ENCODE measurements around the gene CAMK4. TPM values are rescaled to one million over a fixed set of nuclear protein-coding genes. Genes with fewer than 3 reads are reported as not detected.

Gene CAMK4
- total RNA-seq, 1 donor = 1.3 TPM

DNA sequence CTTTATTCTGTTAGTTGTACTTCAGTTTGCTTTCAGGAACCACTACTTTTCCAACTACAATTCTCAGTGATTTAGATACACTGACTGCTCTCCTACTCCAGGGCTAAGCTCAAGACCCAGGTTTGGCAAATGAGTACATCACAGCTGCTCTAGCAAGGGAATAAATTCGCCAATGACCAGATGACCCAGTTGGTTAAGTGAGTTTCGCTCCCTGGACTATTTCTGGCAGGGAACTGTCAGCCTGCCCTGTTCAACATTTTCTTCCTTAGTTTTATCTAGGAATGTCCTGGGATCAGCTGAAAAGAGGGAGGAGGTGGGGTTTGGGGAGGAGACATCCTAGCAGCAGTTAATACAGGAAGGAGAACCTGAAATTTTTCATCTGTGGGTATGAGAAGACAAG lies 294.6 kb downstream of the CAMK4 start:
- peak; percentile 49 for DNase-seq (ENCODE audit: low read depth)
- H3K4me3 ChIP-seq (ENCODE audit: low read depth, low read length) = no peak overlapping the region
- TF ChIP-seq, protein P1, sequence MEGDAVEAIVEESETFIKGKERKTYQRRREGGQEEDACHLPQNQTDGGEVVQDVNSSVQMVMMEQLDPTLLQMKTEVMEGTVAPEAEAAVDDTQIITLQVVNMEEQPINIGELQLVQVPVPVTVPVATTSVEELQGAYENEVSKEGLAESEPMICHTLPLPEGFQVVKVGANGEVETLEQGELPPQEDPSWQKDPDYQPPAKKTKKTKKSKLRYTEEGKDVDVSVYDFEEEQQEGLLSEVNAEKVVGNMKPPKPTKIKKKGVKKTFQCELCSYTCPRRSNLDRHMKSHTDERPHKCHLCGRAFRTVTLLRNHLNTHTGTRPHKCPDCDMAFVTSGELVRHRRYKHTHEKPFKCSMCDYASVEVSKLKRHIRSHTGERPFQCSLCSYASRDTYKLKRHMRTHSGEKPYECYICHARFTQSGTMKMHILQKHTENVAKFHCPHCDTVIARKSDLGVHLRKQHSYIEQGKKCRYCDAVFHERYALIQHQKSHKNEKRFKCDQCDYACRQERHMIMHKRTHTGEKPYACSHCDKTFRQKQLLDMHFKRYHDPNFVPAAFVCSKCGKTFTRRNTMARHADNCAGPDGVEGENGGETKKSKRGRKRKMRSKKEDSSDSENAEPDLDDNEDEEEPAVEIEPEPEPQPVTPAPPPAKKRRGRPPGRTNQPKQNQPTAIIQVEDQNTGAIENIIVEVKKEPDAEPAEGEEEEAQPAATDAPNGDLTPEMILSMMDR (IDR thresholded peaks at IDR 0.05; ENCODE audit: insufficient read depth, low read depth, low read length) = no peak

DNA sequence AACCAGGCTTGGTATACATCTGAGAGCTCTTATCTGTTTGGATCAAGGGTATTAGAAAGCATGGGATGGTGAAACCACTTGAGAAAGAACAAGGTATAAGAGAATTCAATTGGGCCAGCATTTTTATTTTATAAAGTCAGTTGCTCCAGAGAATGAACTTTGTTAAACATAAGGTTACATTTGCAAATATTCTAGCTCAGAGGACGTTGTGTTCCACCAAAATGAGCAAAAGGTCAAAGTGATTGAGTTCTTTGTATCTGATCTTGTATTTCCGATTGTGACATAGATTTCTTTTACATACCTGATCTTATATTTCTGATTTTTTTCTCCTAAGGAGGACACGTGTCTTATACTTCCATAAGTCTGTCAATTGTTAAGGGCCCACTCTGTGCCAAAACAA lies 296.7 kb downstream of the CAMK4 start:
- TF ChIP-seq, protein P1 (IDR thresholded peaks at IDR 0.05; ENCODE audit: insufficient read depth, low read depth, low read length) = no peak
- H3K4me3 ChIP-seq (ENCODE audit: low read depth, low read length) = no peak overlapping the region
- no peak for DNase-seq (ENCODE audit: low read depth)

DNA sequence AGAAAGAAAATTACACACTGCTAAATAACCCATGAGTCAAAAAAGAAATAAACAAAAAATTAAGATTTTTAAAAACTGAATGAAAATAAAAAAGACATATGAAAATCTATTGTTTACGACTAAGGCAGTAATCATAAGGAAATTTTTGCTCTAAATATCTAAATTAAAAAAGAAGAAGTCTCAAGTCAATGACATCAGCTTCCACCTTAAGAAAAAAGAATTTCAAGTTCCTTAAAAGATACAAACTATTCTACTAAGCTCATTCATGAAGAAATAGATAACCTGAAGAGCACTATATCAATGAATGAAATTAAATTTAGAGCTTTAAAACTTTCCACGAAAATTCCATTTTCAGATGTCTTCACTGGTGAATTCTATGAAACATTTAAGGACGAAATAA lies 303.9 kb downstream of the CAMK4 start:
- no peak overlapping the region for H3K4me3 ChIP-seq (ENCODE audit: low read depth, low read length)
- TF ChIP-seq, protein P1 (IDR thresholded peaks at IDR 0.05; ENCODE audit: insufficient read depth, low read depth, low read length) = no peak

DNA sequence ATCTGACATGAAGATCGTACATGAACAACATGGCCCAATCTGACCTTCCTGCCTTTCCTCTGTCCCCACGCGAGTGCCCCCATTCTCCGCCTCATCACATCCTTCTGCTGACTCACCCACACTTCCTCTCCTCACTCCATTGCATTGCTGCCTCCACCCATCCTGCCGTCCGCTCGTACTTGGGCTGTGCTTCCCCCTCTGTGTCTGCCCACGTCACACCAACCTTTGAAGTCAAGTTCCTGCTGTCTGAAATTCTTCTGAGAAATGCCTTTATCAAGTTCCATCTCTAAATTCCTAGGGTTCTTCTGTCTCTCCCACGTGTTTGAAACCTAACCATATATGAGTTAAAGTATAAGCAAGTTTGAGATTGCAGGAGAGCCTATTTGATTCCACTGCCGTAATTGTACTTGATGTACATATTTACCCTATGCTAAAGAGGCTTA lies 306.1 kb downstream of the CAMK4 start:
- peak; percentile 92 for DNase-seq (ENCODE audit: low read depth)
- H3K4me3 ChIP-seq (ENCODE audit: low read depth, low read length) = no peak overlapping the region
- TF ChIP-seq, protein P1 (IDR thresholded peaks at IDR 0.05; ENCODE audit: insufficient read depth, low read depth, low read length) = no peak

More for the DNA sequence above, 303.9 kb downstream of the CAMK4 start:
- no peak for DNase-seq (ENCODE audit: low read depth)

DNA sequence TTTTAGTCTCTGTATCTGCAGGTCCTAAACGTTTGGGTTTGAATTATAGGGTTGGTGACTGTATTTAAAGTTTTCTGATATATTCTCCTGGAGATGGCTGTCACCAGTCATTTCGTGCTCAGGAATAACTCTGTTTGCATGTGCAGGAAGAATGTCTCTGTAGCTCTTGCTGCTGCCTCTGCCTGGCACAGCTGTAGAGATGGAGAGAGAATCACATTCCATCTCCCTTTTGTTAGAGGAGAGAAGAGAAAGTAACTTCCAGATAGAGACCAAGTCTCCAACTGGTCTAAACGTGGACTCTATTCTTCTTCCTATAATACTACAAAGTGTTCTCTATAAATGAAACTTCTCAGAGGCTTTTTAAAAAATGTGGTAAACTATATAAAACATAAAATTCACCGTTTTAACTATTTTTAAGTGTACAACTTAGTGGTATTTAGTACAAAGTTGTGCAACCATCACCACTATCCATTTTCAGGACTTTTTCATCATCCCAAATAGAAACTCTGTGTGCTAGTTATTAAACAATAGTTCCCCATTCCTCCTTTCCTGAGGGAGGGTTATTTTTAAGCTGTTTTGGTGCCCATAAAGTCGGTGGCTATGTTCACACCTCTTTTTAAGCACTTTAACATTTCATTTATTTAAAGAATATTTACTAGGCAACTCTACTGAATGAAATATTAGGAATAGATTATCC lies 308.9 kb downstream of the CAMK4 start:
- TF ChIP-seq, protein P1 (IDR thresholded peaks at IDR 0.05; ENCODE audit: insufficient read depth, low read depth, low read length) = no peak
- H3K4me3 ChIP-seq (ENCODE audit: low read depth, low read length) = no peak overlapping the region
- no peak for DNase-seq (ENCODE audit: low read depth)

DNA sequence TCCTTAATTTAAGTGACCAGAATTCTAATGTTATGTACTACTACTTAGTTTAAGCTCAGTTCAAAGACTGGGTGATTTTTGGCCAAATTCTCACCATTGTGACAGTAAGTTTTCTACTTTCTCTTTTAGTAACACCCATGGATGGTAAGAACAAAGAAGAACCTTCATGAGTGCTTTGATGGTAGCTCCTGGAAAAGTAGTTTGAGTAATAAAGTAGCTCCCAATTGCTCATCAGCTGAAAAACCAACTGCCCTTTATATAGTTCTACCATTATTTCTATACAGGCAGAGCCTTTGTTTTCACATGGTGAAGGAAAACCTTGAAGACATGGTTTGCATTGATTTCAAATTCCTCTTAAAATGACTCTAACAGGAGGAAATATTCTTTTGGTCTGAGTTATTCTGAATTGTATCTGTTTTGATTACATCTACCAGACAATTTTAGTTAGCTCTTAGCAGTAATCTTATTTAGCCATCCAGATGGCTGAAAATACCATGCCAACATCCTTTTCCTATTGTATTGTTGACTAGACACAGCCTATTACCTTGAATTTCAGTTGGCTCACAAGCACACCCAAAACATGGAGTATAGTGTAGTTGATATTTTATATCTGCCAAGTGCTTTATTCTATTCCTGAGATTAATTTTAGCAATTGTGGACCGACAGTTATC lies 311.8 kb downstream of the CAMK4 start:
- TF ChIP-seq, protein P1 (IDR thresholded peaks at IDR 0.05; ENCODE audit: insufficient read depth, low read depth, low read length) = no peak
- no peak for DNase-seq (ENCODE audit: low read depth)
- H3K4me3 ChIP-seq (ENCODE audit: low read depth, low read length) = no peak overlapping the region

All from fibroblast of villous mesenchyme (primary cell).